K562 (cell line): ENCODE data around the gene BIRC6. TPM values are rescaled to one million over a fixed set of nuclear protein-coding genes. Genes with fewer than 3 reads are reported as not detected.

Experiments used
- ATAC-seq: fragments of 200-7000 bp; cut with Tn5 transposase; 3 replicates; pipeline ENCODE4 v1.9.1; 2020; ENCODE audit warnings: moderate library complexity
- BruUV-seq: library from RNA; stranded (reverse); fragments of 400-500 nt; replicated peaks from 2 replicates; lab custom pipeline; 2021; lab: Mats Ljungman, UMichigan
- CTCF ChIA-PET: fragments of 300-600 bp; formaldehyde crosslinking; extraction: SDS; loops from one replicate; lab custom pipeline; 2021; ENCODE audit warnings: low intra/inter-chr PET ratio; lab: Yijun Ruan, JAX
- POLR2A ChIA-PET: fragments of 300-600, 350-650 bp; sonication (Branson Sonifier 250); formaldehyde crosslinking; extraction: SDS; loops from one replicate; lab custom pipeline; 2021; ENCODE audit warnings: antibody characterized with exemption, inconsistent platforms; lab: Yijun Ruan, JAX
- DNase-seq, 4 experiments: peaks; one replicate each; pipeline versions ENCODE4 v3.0.0 to v3.0.0-alpha.2; 2011 to 2018; ENCODE audit warnings: low spot score in 3 of 4, mixed read lengths in 3 of 4; ENCODE audit errors: extremely low read depth in 1 of 4
- FAIRE-seq: peaks from 2 replicates; lab custom pipeline; 2011; peaks lifted over from hg19 to GRCh38; lab: Jason Lieb, UNC
- H2AFZ ChIP-seq: 2 replicates; pipeline ENCODE4 v1.6.0; 2011; ENCODE audit warnings: low read depth, low read length, control low read depth, inconsistent platforms
- H3K27ac ChIP-seq: fragments of 200-600 bp; 3 replicates; pipeline ENCODE4 v1.8.0; 2011; ENCODE audit warnings: low read depth, mild to moderate bottlenecking, control low read depth, inconsistent platforms, low read length, moderate library complexity, mixed read lengths; ENCODE audit errors: extremely low read depth
- H3K27me3 ChIP-seq, 2 experiments: fragments of 300-600 bp in 1 of 2; 2 replicates in 1 of 2; 3 replicates in 1 of 2; pipeline versions ENCODE4 v1.6.0 to v1.8.0; 2011; ENCODE audit warnings: inconsistent platforms in 2 of 2, low read length in 2 of 2, mild to moderate bottlenecking in 1 of 2, mixed read lengths in 1 of 2, moderate library complexity in 1 of 2; ENCODE audit not compliant: control insufficient read depth in 2 of 2, insufficient read depth in 2 of 2
- H3K36me3 ChIP-seq: fragments of 300-600 bp; 3 replicates; pipeline ENCODE4 v1.8.0; 2011; ENCODE audit warnings: mild to moderate bottlenecking, low read length, inconsistent platforms; ENCODE audit not compliant: control insufficient read depth, insufficient read depth
- H3K4me1 ChIP-seq, 2 experiments: fragments of 200-600 bp in 1 of 2; replicated peaks in 1 of 2; 2 replicates in 1 of 2; 3 replicates in 1 of 2; pipeline versions ENCODE4 v1.5.1 to v1.8.0; 2011; ENCODE audit warnings: inconsistent platforms in 2 of 2, low read length in 2 of 2, mild to moderate bottlenecking in 1 of 2, mixed read lengths in 1 of 2, moderate library complexity in 1 of 2; ENCODE audit not compliant: control insufficient read depth in 2 of 2, insufficient read depth in 2 of 2
- H3K4me2 ChIP-seq: 2 replicates; pipeline ENCODE4 v1.6.1; 2011; ENCODE audit warnings: low read length, control low read depth, inconsistent platforms, mixed read lengths; ENCODE audit not compliant: insufficient read depth
- H3K4me3 ChIP-seq: fragments of 200-600 bp; sonication (generic), shearing (Covaris generic); 2 replicates; pipeline ENCODE4 v1.5.1; 2016; ENCODE audit warnings: control low read depth, inconsistent platforms
- H3K79me2 ChIP-seq: fragments of 200-600 bp; 3 replicates; pipeline ENCODE4 v1.8.0; 2011; ENCODE audit warnings: low read length, inconsistent platforms; ENCODE audit not compliant: control insufficient read depth, insufficient read depth
- H3K9ac ChIP-seq, 2 experiments: 2 replicates each; pipeline versions ENCODE4 v1.6.0 to v1.6.1; 2011; ENCODE audit warnings: low read depth in 2 of 2, low read length in 2 of 2, control low read depth in 1 of 2, inconsistent platforms in 1 of 2, mild to moderate bottlenecking in 1 of 2, mixed read lengths in 1 of 2; ENCODE audit not compliant: insufficient read depth in 1 of 2
- H3K9me1 ChIP-seq: one replicate; pipeline ENCODE4 v1.6.0; 2011; ENCODE audit warnings: inconsistent platforms, mild to moderate bottlenecking, low read length, moderate library complexity; ENCODE audit not compliant: control insufficient read depth, insufficient read depth
- H3K9me3 ChIP-seq: replicated peaks from 2 replicates; pipeline ENCODE4 v1.5.1; 2011; ENCODE audit warnings: low read depth, low read length, inconsistent platforms; ENCODE audit not compliant: control insufficient read depth, insufficient read depth
- H4K20me1 ChIP-seq: replicated peaks from 2 replicates; pipeline ENCODE4 v1.6.1; 2011; ENCODE audit warnings: low read length, inconsistent platforms, mixed read lengths; ENCODE audit not compliant: control insufficient read depth, insufficient read depth
- CBX5 ChIP-seq: IDR thresholded peaks from 2 replicates; pipeline ENCODE4 v1.6.1; 2014; ENCODE audit warnings: low read depth, borderline replicate concordance
- NFATC3 ChIP-seq: fragments of 450-650 bp; IDR thresholded peaks from 2 replicates; pipeline ENCODE4 v1.6.1; 2017; ENCODE audit warnings: mild to moderate bottlenecking
- NR4A1 ChIP-seq, 2 experiments: fragments of 250-450 bp in 1 of 2; fragments of 450-650 bp in 1 of 2; sonication (Bioruptor Pico) in 1 of 2; IDR thresholded peaks; 2 replicates each; pipeline versions ENCODE4 v1.4.0 to v1.6.1; 2016 to 2020; ENCODE audit warnings: mild to moderate bottlenecking in 2 of 2, missing compliant biosample characterization in 1 of 2, missing genetic modification characterization in 1 of 2, moderate library complexity in 1 of 2
- SRSF7 ChIP-seq: fragments of 200-400 bp; formaldehyde crosslinking; optimal IDR thresholded peaks from 2 replicates; pipeline ENCODE3; 2017; ENCODE audit warnings: mild to moderate bottlenecking, low read depth, low read length
- ZNF121 ChIP-seq: sonication (generic); formaldehyde crosslinking; conservative IDR thresholded peaks from 2 replicates; pipeline ENCODE4 v1.8.0; 2022; ENCODE audit warnings: missing genetic modification reagents
- ZNF584 ChIP-seq: fragments of 200-800 bp; sonication (Bioruptor generic); IDR thresholded peaks from 2 replicates; pipeline ENCODE4 v1.6.1; 2016; ENCODE audit warnings: low read depth, mild to moderate bottlenecking, missing genetic modification characterization, missing compliant biosample characterization
- WGBS: fragments of 100-300 bp; shearing (Covaris generic); methylation state at CpG from one replicate; pipeline ENCODE4 v1.1.6; 2016; ENCODE audit warnings: low coverage, mixed read lengths; ENCODE audit not compliant: insufficient coverage; ENCODE audit errors: missing lambda C conversion rate; 5-methylcytosine and 5-hydroxymethylcytosine counted together
- in situ Hi-C: fragments of 300-500 bp; cut with MboI; formaldehyde crosslinking; loops from 4 replicates; pipeline ENCODE4 v1.15.0; 2018; ENCODE audit warnings: inconsistent platforms, mixed read lengths
- intact Hi-C: fragments of 100-400 bp; cut with micrococcal nuclease; formaldehyde crosslinking; loops from 2 replicates; pipeline ENCODE4 v1.14.2; 2022
- polyA plus RNA-seq, 8 experiments: library from polyadenylated mRNA; depleted of rRNA in 4 of 8; stranded (reverse) in 5 of 8; unstranded in 3 of 8; fragments of >200 nt; fragmentation: Nextera tagmentation in 2 of 8; fragmentation: Illumina TruSeq in 1 of 8; extraction: Ambion mirVana in 2 of 8; extraction: Trizol in 1 of 8; gene quantifications; 2 replicates each; pipeline versions ENCODE4 v1.2.1 to v1.2.3, GENCODE V29; 2011 to 2014; ENCODE audit warnings: inconsistent platforms in 1 of 8, missing spikeins in 1 of 8
- total RNA-seq, 7 experiments: library from RNA; depleted of rRNA in 6 of 7; stranded (reverse); fragments of >200 nt in 6 of 7; fragmentation: Illumina TruSeq in 2 of 7; extraction: Trizol in 2 of 7; gene quantifications; 2 replicates each; pipeline versions ENCODE4 v1.2.1 to v1.2.3, GENCODE V29; 2011 to 2021; ENCODE audit warnings: low replicate concordance in 1 of 7
- TF ChIP-seq, protein P1 (sequence below): fragments of 450-650 bp; formaldehyde crosslinking; IDR thresholded peaks from 2 replicates; pipeline ENCODE4 v1.4.0; 2020; ENCODE audit warnings: mild to moderate bottlenecking
- TF ChIP-seq, protein P2 (sequence below): sonication (generic); formaldehyde crosslinking; IDR thresholded peaks from 2 replicates; pipeline ENCODE4 v1.8.1; 2022; ENCODE audit warnings: missing genetic modification reagents
- TF ChIP-seq, protein P3 (sequence below), 3 experiments: IDR thresholded peaks in 2 of 3; conservative IDR thresholded peaks in 1 of 3; 2 replicates each; pipeline ENCODE4 v1.5.1; 2011 to 2012; ENCODE audit warnings: low read length in 3 of 3, mild to moderate bottlenecking in 3 of 3, control low read depth in 2 of 3, improper control_type of control experiment in 1 of 3, inconsistent platforms in 1 of 3, low read depth in 1 of 3, mixed read lengths in 1 of 3, moderate library complexity in 1 of 3; ENCODE audit not compliant: insufficient read depth in 2 of 3

The BIRC6 gene
- total and polyA plus RNA-seq, 9 of the 15 experiments (the other 6 are each of a cell fraction or from before 2014, with no cell fraction given), result 18.8 to 110 (median 49.8) TPM

DNA sequence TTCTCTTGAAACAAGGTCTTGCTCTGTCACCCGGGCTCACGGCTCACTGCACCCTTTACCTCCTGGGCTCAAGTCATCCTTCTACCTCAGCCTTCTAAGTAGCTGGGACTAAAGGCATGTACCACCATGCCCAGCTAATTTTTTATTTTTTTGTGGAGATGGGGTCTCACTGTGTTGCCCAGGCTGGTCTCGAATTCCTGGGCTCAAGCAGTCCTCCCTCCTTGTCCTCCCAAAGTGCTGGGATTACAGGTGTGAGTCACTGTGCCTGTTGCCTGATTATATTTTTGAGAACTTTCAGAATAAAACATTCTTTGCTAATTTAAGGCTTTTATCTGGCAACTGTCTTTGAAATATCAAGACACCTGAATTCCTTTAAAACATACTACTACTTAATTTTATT lies 47.9 kb downstream of the BIRC6 start (continued):
- TF ChIP-seq, protein P1, sequence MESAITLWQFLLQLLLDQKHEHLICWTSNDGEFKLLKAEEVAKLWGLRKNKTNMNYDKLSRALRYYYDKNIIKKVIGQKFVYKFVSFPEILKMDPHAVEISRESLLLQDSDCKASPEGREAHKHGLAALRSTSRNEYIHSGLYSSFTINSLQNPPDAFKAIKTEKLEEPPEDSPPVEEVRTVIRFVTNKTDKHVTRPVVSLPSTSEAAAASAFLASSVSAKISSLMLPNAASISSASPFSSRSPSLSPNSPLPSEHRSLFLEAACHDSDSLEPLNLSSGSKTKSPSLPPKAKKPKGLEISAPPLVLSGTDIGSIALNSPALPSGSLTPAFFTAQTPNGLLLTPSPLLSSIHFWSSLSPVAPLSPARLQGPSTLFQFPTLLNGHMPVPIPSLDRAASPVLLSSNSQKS (CRISPR knock-in tag), result no peak
- TF ChIP-seq, protein P2, sequence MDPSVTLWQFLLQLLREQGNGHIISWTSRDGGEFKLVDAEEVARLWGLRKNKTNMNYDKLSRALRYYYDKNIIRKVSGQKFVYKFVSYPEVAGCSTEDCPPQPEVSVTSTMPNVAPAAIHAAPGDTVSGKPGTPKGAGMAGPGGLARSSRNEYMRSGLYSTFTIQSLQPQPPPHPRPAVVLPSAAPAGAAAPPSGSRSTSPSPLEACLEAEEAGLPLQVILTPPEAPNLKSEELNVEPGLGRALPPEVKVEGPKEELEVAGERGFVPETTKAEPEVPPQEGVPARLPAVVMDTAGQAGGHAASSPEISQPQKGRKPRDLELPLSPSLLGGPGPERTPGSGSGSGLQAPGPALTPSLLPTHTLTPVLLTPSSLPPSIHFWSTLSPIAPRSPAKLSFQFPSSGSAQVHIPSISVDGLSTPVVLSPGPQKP (CRISPR knock-in tag), result no peak
- peak; percentile 63 for TF ChIP-seq ZNF121 (CRISPR knock-in tag)

DNA sequence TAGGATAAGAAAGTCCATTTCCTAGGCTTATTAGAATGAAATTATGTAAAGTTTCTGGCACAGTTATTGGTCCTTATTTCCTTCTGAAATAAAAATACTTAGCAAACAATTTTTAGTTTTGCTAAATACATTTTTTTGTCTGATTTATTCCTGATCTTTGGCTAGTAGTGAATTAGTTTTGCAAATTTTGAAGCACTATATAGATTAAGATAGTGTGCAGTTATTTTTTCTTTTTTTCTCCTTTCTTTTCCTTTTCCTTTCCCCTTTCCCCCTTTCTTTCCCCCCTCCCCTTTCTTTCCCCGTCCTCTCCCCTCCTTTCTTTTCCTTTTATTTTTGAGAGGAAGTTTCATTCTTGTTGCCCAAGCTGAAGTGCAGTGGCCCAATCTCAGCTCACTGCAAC lies 59.7 kb downstream of the BIRC6 start:
- Histone ChIP-seq H3K36me3 (peaks cover 48% of the 10 kb centered on the region), H2AFZ (no peak overlapping the region), H3K9me3 (no peaks in the 10 kb centered on the region), H3K4me3 (no peak overlapping the region), H3K27me3 (no peaks in the 10 kb centered on the region), H3K4me2 (no peak overlapping the region), H3K9ac (no peak overlapping the region), H3K9me1 (no peaks in the 10 kb centered on the region), H3K79me2 (peaks cover 53% of the 10 kb centered on the region), H3K4me1 (0 out of 5 replicates have a peak, but pooled peaks cover 0 to 3% of the 10 kb centered on the region in 2 experiments), H4K20me1 (no peaks in the 10 kb centered on the region; the same call in 1 of the 2 replicates), H3K27ac (no peak overlapping the region)
- no peak for ATAC-seq
- ChIA-PET POLR2A (no interaction called here), CTCF (no interaction called here)
- DNase-seq, result no peak
- FAIRE-seq, result no peak
- in situ Hi-C loops (no loop called here), intact Hi-C loops (no loop called here)
- TF ChIP-seq NFATC3, result no peak
- no peak for TF ChIP-seq NR4A1 (CRISPR knock-in tag; IDR thresholded peaks at IDR 0.05)
- TF ChIP-seq NR4A1 (tag; IDR thresholded peaks at IDR 0.05), result no peak
- TF ChIP-seq, protein P3, sequence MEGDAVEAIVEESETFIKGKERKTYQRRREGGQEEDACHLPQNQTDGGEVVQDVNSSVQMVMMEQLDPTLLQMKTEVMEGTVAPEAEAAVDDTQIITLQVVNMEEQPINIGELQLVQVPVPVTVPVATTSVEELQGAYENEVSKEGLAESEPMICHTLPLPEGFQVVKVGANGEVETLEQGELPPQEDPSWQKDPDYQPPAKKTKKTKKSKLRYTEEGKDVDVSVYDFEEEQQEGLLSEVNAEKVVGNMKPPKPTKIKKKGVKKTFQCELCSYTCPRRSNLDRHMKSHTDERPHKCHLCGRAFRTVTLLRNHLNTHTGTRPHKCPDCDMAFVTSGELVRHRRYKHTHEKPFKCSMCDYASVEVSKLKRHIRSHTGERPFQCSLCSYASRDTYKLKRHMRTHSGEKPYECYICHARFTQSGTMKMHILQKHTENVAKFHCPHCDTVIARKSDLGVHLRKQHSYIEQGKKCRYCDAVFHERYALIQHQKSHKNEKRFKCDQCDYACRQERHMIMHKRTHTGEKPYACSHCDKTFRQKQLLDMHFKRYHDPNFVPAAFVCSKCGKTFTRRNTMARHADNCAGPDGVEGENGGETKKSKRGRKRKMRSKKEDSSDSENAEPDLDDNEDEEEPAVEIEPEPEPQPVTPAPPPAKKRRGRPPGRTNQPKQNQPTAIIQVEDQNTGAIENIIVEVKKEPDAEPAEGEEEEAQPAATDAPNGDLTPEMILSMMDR (IDR thresholded peaks at IDR 0.05 in 2 of 3, conservative IDR thresholded peaks at IDR 0.05 in 1 of 3; ENCODE audit: insufficient read depth in 2 of 3, low read depth in 1 of 3, low read length in 3 of 3), result no peak
- TF ChIP-seq ZNF584, result no peak
- TF ChIP-seq SRSF7, result no peak
- no peak for TF ChIP-seq CBX5
- BruUV-seq, result no TSS peak
- WGBS, result no CpG with 5 or more reads among the region's 1 CpG
